GM19239 (cell line): ENCODE data around the gene FGD5.
"Not testable (repeated sequence)": the region's sequence is repeated elsewhere in the genome, so short reads cannot be mapped to it uniquely, and the experiment has no call there.

Experiments
- DNase-seq: peaks from one replicate; pipeline ENCODE4 v3.0.0; 2011; ENCODE audit warnings: low spot score; ENCODE audit not compliant: insufficient read length
- FAIRE-seq: peaks from 2 replicates; lab custom pipeline; 2011; peaks lifted over from hg19 to GRCh38; lab: Jason Lieb, UNC

Gene FGD5

DNA sequence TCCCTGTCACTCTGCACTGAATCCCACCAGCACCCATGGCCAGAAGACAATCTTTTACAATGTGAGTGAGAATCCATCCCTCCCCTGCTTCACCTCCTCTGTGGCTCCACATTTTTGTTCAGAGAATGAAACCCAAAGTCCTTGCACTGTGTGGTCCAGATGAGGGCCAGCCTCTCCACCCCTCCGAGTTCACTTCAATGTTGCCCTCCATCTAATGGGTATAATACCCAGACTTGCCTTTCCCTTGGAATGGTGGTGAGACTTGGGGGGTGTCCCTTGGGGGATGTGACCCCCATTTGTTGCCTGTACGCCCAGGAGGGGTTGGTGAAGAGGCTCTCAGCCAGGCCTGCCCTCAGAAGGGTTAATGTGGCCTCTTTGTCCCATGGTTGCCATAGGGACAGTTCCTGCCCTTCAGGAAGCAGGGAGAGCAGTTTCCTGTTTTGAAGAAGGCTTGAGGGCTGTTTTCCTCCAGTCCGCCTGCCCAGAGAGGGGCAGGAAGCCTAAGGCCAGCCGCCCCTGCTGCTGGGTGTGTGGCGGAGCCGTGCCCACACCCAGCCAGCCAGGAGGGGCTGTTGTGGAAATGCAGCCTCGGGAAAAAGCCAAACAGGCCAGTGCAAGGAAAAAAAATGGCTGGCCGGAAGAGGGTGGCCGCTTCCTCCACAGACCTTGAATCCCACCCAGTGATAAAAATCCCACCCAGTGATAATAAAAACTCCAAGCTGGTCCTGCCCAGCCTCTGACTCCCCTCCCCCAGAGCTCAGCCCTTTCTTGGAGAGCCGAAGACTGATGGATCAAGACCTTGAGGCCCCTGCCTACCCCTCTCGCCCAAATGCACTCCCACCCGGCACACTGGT lies 14.6 kb upstream of the FGD5 start:
- DNase-seq (no peak), FAIRE-seq (no peak)

DNA sequence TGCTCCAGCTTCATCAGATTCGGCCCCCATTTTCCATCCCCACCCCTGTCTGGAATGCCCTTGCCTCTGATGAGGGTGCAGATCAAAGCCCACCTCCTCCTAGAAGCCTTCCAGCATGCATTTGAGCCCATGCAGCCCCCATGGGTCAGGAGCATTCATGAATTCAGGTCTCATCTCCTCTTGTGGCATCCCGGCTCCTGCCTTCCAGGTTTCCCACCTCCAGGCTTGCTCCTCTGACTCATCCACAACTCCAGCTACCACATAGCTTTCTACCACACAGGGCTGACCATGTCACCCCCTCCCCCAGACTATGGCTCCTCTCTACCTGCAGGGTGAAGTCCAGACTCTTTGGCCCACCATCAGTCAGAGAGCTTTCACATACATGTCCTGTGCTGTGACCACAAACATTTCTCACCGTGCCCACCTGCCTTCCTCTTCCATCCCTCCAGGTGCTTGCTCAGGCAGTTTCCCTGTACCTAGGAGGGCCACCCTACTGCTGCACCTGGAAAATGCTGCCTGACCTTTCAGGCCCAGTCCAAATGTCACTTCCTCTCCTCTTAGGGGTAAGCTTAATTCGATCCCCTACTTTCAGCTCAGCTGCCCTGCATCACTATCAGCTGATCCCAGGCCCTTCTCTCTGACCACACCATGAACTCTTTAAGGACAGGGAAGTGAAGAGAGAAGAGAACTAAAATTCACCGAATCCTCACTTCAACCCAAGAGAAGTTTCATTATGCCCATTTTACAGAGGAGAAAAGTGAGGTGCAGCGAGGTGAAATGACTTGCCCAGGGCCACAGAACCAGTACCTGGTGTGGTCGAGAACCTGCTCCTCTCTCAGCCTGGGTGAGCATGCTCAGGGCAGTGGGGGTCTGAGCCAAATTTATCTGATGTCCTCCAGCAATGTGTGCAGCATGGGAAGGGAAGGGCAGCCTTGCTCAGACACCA lies 13.7 kb upstream of the FGD5 start:
- FAIRE-seq (no peak), DNase-seq (no peak)

- no peak for DNase-seq
- no peak for FAIRE-seq
These were observed 12.7 kb upstream of the FGD5 start for GRCh38 chr3:14805961-14806537.

- no peak for DNase-seq
- no peak for FAIRE-seq
These were observed 12.0 kb upstream of the FGD5 start for GRCh38 chr3:14806641-14807263.

DNA sequence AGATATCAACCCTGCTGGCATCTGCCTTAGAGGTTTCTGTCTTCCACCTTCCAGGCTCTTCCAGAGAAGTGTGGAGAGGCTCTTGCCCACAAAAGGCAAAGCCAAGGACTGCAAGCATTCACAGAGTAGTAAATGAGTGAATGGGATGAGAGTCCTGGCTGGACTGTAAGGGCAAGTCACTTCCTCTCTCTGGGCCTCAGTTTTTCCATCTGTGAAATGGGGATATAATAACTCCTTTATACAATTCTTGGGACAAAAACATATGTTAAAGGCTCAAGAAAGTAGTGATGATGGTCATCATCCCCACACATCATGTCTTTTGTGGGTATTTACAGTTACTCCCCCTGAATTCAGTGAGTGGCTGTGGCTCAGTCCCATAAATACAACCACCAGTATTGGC lies 10.7 kb upstream of the FGD5 start:
- FAIRE-seq (no peak), DNase-seq (no peak)

GRCh38 chr3:14808502-14809266 lies 10.1 kb upstream of the FGD5 start:
- DNase-seq (no peak), FAIRE-seq (no peak)

DNA sequence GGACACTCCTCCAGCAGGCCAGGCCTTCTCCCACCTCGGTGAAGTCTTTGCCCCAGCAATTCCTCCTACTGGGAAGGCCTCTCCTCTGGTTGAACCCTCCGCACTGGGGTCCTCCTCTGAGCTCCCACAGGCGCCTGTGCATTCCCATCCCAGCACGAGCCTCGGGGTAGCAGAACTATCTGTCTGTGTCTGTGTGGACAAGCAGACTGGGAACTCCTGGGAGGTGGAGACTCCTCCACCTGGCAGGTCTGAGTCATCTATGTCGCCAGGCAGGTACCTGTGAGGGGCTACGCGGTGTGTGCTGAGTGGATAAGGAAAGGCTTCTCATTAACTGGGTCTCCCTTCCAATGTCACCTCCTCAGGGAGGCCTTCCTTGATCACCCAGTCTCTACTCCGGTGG lies 9.2 kb upstream of the FGD5 start:
- DNase-seq, FAIRE-seq: not testable (repeated sequence)

- no peak for FAIRE-seq
- DNase-seq: no peak
These were observed 8.5 kb upstream of the FGD5 start for GRCh38 chr3:14810070-14810791.

DNA sequence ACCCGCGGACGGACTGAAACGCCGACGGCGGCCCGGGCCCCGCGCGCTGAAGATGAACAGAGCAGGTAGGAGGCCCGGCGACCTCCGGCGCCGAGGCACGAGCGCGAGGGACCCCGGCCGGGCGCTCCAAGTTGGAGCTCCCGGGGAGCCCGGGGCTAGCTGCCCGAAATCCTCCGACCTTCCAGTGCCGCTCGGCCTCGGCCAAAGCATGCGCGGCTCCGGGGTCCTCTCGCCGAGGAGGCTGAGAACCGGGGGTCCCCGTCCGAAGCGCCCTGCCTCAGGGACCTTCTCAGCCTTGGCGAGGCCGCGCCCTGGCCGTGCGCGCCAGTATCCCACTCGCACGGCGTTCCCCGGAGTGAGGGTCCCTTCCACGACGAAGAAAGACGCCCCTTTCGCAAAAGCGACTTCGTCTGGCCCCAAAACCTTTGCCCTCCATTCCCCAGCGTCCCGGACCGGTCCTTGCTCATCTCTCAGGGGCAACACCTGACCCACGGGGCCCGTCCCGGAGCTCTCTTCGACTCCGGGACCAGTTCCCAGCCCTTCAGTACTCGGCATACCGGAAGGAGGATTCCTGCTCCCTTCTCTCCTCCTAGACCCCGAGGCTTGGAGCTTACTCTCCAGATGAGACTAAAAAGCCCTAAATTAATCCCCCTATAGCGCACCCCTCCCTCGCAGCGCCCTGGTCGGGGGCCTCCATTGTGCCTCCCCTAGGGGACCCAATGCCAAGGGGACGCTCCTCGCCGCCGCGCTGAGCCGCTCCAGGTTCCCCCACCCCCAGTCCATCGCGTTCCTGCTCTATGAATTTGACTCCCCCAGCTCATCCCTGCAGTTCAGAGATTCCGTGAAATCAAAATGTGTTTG lies 7.7 kb upstream of the FGD5 start:
- DNase-seq (no peak), FAIRE-seq (no peak)

GRCh38 chr3:14811684-14812083 lies 7.1 kb upstream of the FGD5 start:
- FAIRE-seq: no peak
- DNase-seq: no peak

- DNase-seq (no peak), FAIRE-seq (no peak)
These were observed 6.5 kb upstream of the FGD5 start for GRCh38 chr3:14812196-14812790.

DNA sequence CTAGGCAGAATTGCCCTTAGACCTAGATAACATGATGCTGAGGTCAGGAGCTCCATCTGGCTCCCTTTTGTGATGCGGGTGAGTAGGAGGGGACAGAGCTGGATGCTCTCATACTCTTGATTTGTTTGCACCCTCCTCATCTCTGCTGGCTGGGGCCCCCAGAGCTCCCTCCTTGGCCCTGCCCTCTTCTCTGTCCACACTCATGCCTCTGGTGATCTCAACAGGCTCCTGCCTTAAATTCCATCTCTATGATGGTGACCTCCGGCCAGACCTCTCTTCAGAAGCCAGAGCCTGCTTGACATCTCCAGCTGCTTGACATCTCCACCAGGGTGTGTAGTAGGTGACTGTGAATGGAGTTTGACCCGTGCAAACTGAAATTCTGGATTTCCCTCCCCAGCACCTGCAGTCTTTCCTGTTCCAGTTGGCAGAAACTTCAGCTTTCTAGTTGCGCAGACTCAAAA lies 4.3 kb upstream of the FGD5 start:
- FAIRE-seq: no peak
- DNase-seq: no peak

DNA sequence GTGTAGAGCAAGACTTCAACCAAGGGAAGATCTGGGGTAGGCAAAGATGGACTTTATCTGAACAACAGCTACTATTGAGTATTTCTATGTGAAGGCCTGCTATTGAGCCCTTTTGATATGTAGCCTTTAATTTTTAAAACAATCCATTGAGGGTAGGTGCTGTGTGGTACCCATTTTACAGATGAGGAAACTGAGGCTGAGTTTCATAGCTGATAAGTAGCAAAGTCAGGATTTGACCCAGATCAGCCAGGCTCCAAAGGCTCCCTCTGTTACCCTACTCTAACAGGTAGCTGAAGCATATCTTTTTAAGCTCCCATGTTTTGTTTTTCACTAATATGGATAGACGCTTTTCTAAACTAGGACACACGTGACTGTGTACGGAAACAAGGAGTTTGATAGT lies 2.4 kb upstream of the FGD5 start:
- DNase-seq (no peak), FAIRE-seq (no peak)

DNA sequence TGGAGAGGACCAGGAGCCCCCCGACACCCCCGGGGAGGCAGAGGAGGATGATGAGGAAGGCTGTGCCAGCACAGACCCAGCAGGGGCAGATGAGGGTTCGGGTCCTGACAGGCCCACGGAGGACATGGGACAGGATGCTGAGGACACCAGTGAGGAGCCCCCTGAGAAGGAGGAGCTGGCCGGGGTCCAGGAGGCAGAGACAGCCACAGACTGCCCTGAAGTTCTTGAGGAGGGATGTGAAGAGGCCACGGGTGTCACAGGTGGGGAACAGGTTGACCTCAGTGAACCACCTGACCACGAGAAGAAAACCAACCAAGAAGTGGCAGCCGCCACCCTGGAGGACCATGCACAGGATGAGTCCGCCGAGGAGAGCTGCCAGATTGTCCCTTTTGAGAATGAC lies 909 bp downstream of the FGD5 start:
- FAIRE-seq: no peak
- no peak for DNase-seq

- DNase-seq (no peak), FAIRE-seq (no peak)
These were observed 1.4 kb downstream of the FGD5 start for GRCh38 chr3:14820156-14820555.

GRCh38 chr3:14821151-14821550 lies 2.4 kb downstream of the FGD5 start:
- DNase-seq (no peak), FAIRE-seq (no peak)

GRCh38 chr3:14822134-14822533 lies 3.4 kb downstream of the FGD5 start:
- FAIRE-seq (no peak), DNase-seq (no peak)
